CD4-positive, alpha-beta T cell (primary cell): ENCODE data around the gene NMRK2. TPM values are rescaled to one million over a fixed set of nuclear protein-coding genes. Genes with fewer than 3 reads are reported as not detected.
A peak's percentile ranks its signal among the peaks of the same experiment; 100 is the strongest.

ENCODE experiments used
- ATAC-seq: fragments of 200-7000 bp; cut with Tn5 transposase; one replicate; pipeline ENCODE4 v1.10.0; 2022; ENCODE audit warnings: mild to moderate bottlenecking; ENCODE audit not compliant: poor library complexity
- CTCF ChIA-PET: fragments of 350-600 bp; sonication (Branson Sonifier 250); formaldehyde crosslinking; loops from one replicate; lab custom pipeline; 2021; ENCODE audit warnings: antibody characterized with exemption, inconsistent platforms; lab: Charles Lee
- POLR2A ChIA-PET: fragments of 350-600 bp; sonication (Branson Sonifier 250); formaldehyde crosslinking; loops from one replicate; lab custom pipeline; 2021; ENCODE audit warnings: antibody characterized with exemption, inconsistent platforms; lab: Charles Lee
- DNase-seq, 14 experiments: peaks; one replicate each; pipeline ENCODE4 v3.0.0-alpha.2; 2013 to 2020; ENCODE audit warnings: mixed read lengths in 2 of 14
- H3K27ac ChIP-seq, 2 donors: one replicate each; pipeline versions ENCODE4 v1.5.1 to v1.7.0; 2013; ENCODE audit warnings: low read length in 2 of 2, low read depth in 1 of 2, mild to moderate bottlenecking in 1 of 2
- H3K27me3 ChIP-seq, 2 experiments: 1 replicate in 1 of 2; 2 replicates in 1 of 2; pipeline versions ENCODE4 v1.6.1 to v1.7.0; 2013; ENCODE audit warnings: low read length in 2 of 2, control low read depth in 1 of 2, mild to moderate bottlenecking in 1 of 2, moderate library complexity in 1 of 2; ENCODE audit not compliant: insufficient read depth in 2 of 2, control insufficient read depth in 1 of 2
- H3K36me3 ChIP-seq: one replicate; pipeline ENCODE4 v1.6.1; 2013; ENCODE audit warnings: low read length, control low read depth; ENCODE audit not compliant: insufficient read depth
- H3K4me1 ChIP-seq: one replicate; pipeline ENCODE4 v1.6.1; 2013; ENCODE audit warnings: low read length, control low read depth; ENCODE audit not compliant: insufficient read depth
- H3K4me3 ChIP-seq: one replicate; pipeline ENCODE4 v1.5.1; 2013; ENCODE audit warnings: mild to moderate bottlenecking, low read length, moderate library complexity
- H3K9me3 ChIP-seq, 2 experiments: 1 replicate in 1 of 2; 2 replicates in 1 of 2; pipeline versions ENCODE4 v1.6.1 to v1.7.0; 2013; ENCODE audit warnings: low read length in 2 of 2, mild to moderate bottlenecking in 2 of 2, control low read depth in 1 of 2, moderate library complexity in 1 of 2; ENCODE audit not compliant: control insufficient read depth in 1 of 2, insufficient read depth in 1 of 2
- H3K27ac Mint-ChIP-seq: one replicate; pipeline ENCODE4 v1.8.0; 2020; ENCODE audit warnings: mixed read lengths
- H3K27me3 Mint-ChIP-seq: one replicate; pipeline ENCODE4 v1.8.0; 2021; ENCODE audit warnings: mixed read lengths
- H3K36me3 Mint-ChIP-seq: one replicate; pipeline ENCODE4 v1.8.0; 2021; ENCODE audit warnings: low read depth, mixed read lengths
- H3K4me1 Mint-ChIP-seq: one replicate; pipeline ENCODE4 v1.8.0; 2021; ENCODE audit warnings: low read depth, mixed read lengths
- H3K4me3 Mint-ChIP-seq: one replicate; pipeline ENCODE4 v1.8.0; 2020; ENCODE audit warnings: mild to moderate bottlenecking, mixed read lengths
- H3K9me3 Mint-ChIP-seq: one replicate; pipeline ENCODE4 v1.8.0; 2020; ENCODE audit warnings: mixed read lengths
- intact Hi-C, 2 experiments: fragments of 100-400 bp; cut with DNase I in 1 of 2; cut with micrococcal nuclease in 1 of 2; formaldehyde crosslinking; loops; one replicate each; pipeline versions ENCODE4 v1.15.1 to v1.9.0; 2023 to 2025; cut with DNase I, micrococcal nuclease
- total RNA-seq, 174 experiments: library from RNA in 2 of 174; stranded (reverse) in 2 of 174; gene quantifications; one replicate each; pipeline ENCODE4 v1.2.3 and lab custom pipeline; 2021 to 2026
- TF ChIP-seq, protein P1 (sequence below): fragments of 200-600 bp; IDR thresholded peaks from one replicate; pipeline ENCODE4 v1.8.0; 2022; ENCODE audit warnings: antibody characterized with exemption, mild to moderate bottlenecking

The NMRK2 gene
- total RNA-seq, 2 experiments from 2014 or later, result not detected

DNA sequence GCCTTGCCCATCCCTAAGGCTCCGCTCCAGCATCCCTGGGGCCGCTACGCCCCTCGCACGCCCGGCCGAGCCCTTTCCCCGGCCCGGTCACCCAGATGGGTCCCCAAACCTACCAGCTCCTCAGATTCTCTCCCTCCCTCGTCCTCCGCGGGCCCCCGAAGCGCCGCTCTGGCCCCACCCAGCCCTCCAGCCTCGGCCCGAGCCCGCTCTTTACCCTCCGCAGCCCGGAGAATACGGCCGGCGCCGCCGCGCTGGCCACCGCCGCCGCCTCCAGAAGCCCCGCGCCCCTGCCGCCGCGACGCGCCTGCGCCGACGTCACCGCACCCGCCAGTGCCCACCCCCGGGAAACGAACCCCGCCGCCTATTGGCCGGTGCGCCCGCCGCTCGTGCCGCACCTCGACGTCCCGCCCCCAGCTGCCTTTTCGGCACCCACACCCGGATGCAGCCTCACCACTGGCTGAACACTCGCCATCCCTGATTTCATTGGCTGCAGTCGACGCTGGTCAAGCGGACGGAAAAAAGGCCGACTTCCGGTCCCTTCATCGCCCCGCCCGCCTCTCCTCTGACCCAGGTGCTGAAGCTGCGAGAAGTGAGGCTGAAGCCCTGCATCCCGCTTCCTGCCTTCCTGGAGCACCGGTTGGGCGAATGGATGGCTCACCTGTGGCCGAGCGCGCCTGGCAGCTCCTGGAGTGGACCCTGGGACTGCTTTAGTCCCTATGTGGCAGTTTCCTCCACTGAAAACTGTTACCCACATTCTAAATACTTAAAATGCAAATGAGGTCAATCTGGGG lies 38.1 kb downstream of the NMRK2 start, which contains the start of gene DAPK3:
DAPK3 (minus strand) TSS at position 292 of the 791 bp plus-strand sequence. CDS start 1,364 bp downstream, outside the sequence.
- H3K36me3 Mint-ChIP-seq, result peaks cover 43% of the 10 kb centered on the region
- ATAC-seq (peak; percentile 91), DNase-seq (peak; percentile 77 to 94 (median 89))
- Histone ChIP-seq H3K4me3 (peak within 1 kb of the TSS; percentile 95), H3K27me3 (no peaks in the 10 kb centered on the region), H3K4me1 (peaks cover 33% of the 10 kb centered on the region), H3K27ac (peak within 1 kb of the TSS; percentile 67 to 76), H3K36me3 (peaks cover 32% of the 10 kb centered on the region), H3K9me3 (no peaks in the 10 kb centered on the region)
- peak within 1 kb of the TSS; percentile 88 for H3K4me3 Mint-ChIP-seq
- no peaks in the 10 kb centered on the region for H3K9me3 Mint-ChIP-seq
- H3K4me1 Mint-ChIP-seq, result peaks cover 22% of the 10 kb centered on the region
- H3K27ac Mint-ChIP-seq, result peak within 1 kb of the TSS; percentile 84
- intact Hi-C loops, result loop anchor here in 1 of 2 experiments (2.0 kb wide), 1 partner anchor 14 kb away; the partner anchor contains the start of gene EEF2
- no peaks in the 10 kb centered on the region for H3K27me3 Mint-ChIP-seq
- ChIA-PET POLR2A (interaction anchor here (1.0 to 4.6 kb wide), 9 partner anchors 8 to 276 kb away, joined by 3 to 72 read pairs (median 5); partner anchors contain the start of genes EEF2, MRPL54 and YJU2), CTCF (interaction anchor here (1.2 to 4.4 kb wide), 3 partner anchors 15 to 169 kb away, joined by 4 to 29 read pairs (median 8); partner anchors contain the start of gene EEF2)
- TF ChIP-seq, protein P1, sequence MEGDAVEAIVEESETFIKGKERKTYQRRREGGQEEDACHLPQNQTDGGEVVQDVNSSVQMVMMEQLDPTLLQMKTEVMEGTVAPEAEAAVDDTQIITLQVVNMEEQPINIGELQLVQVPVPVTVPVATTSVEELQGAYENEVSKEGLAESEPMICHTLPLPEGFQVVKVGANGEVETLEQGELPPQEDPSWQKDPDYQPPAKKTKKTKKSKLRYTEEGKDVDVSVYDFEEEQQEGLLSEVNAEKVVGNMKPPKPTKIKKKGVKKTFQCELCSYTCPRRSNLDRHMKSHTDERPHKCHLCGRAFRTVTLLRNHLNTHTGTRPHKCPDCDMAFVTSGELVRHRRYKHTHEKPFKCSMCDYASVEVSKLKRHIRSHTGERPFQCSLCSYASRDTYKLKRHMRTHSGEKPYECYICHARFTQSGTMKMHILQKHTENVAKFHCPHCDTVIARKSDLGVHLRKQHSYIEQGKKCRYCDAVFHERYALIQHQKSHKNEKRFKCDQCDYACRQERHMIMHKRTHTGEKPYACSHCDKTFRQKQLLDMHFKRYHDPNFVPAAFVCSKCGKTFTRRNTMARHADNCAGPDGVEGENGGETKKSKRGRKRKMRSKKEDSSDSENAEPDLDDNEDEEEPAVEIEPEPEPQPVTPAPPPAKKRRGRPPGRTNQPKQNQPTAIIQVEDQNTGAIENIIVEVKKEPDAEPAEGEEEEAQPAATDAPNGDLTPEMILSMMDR, result no peak

DNA sequence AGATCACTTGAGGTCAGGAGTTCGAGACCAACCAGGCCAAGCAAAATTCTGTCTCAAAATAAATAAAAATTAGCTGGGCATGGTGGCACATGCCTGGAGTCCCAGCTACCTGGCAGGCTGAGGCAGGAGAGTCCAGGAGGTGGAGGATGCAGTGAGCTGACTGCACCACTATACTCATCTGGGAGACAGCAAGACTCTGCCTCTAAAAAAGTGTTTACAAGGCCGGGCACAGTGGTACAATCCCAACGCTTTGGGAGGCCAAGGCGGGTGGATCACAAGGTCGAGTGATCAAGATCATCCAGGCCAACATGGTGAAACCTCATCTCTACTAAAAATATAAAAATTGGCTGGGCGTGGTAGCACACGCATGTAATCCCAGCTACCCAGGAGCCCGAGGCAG lies 42.3 kb downstream of the NMRK2 start:
- ChIA-PET CTCF (interaction anchor here (0.8 kb wide), 1 partner anchor 13 kb away, joined by 3 read pairs; no protein-coding TSS in a partner anchor), POLR2A (interaction anchor here (0.7 to 2.4 kb wide), 4 partner anchors 9 to 15 kb away, joined by 3 to 9 read pairs (median 6); partner anchors contain the start of gene EEF2)
- no peak for DNase-seq
- Mint-ChIP-seq H3K27ac (peak overlapping the region; percentile 49), H3K4me1 (peaks cover 16% of the 10 kb centered on the region), H3K9me3 (no peaks in the 10 kb centered on the region), H3K36me3 (peaks cover 53% of the 10 kb centered on the region), H3K4me3 (no peak overlapping the region), H3K27me3 (no peaks in the 10 kb centered on the region)
- Histone ChIP-seq H3K27ac (no peak overlapping the region), H3K27me3 (peaks cover 0 to 3% of the 10 kb centered on the region in 2 experiments), H3K4me3 (no peak overlapping the region), H3K9me3 (peaks cover 0 to 10% of the 10 kb centered on the region in 2 experiments), H3K36me3 (peaks cover 49% of the 10 kb centered on the region), H3K4me1 (peaks cover 24% of the 10 kb centered on the region)
- ATAC-seq, result no peak
- intact Hi-C loops, result no loop called here
- TF ChIP-seq, protein P1, result no peak

DNA sequence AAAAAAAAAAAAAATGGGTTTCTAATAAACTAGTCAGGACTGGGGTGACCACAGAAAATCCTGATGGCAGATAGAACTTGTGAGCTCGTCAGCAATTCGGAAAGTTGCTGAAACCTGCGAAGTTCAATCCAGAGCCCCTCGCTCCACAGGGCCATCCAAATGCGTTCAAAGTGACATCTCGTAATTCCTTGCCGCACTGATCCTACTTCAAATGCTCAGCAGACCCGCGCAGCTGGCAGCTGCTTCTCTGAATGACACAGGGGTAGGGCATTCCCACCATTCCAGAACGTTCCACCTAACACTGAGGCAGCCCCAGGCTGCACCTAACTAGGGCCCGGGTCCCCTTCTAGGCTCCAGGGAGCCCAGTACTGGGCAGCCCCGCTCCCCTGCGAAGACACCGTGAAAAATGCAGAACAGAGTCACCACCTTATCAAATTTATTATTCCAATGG lies 42.8 kb downstream of the NMRK2 start:
- Histone ChIP-seq H3K36me3 (peaks cover 54% of the 10 kb centered on the region), H3K27ac (no peak overlapping the region), H3K4me1 (peaks cover 24% of the 10 kb centered on the region), H3K9me3 (peaks cover 0 to 10% of the 10 kb centered on the region in 2 experiments), H3K4me3 (no peak overlapping the region), H3K27me3 (peaks cover 0 to 3% of the 10 kb centered on the region in 2 experiments)
- H3K36me3 Mint-ChIP-seq, result peaks cover 56% of the 10 kb centered on the region
- DNase-seq (no peak), ATAC-seq (no peak)
- peak overlapping the region; percentile 60 for H3K4me3 Mint-ChIP-seq
- H3K27me3 Mint-ChIP-seq, result no peaks in the 10 kb centered on the region
- H3K27ac Mint-ChIP-seq, result peak overlapping the region; percentile 49
- H3K4me1 Mint-ChIP-seq, result peaks cover 11% of the 10 kb centered on the region
- ChIA-PET CTCF (interaction anchor here (0.8 kb wide), 1 partner anchor 12 kb away, joined by 3 read pairs; no protein-coding TSS in a partner anchor), POLR2A (interaction anchor here (0.7 to 2.4 kb wide), 4 partner anchors 8 to 14 kb away, joined by 3 to 9 read pairs (median 6); partner anchors contain the start of gene EEF2)
- TF ChIP-seq, protein P1, result no peak
- intact Hi-C loops, result no loop called here
- H3K9me3 Mint-ChIP-seq, result no peaks in the 10 kb centered on the region
